NAMALWA (cell line): ENCODE results near the gene OR56B1.

ENCODE experiments used
- DNase-seq: peaks from one replicate; pipeline ENCODE4 v3.0.0-alpha.2; 2015; ENCODE audit warnings: low spot score

OR56B1 gene

DNA sequence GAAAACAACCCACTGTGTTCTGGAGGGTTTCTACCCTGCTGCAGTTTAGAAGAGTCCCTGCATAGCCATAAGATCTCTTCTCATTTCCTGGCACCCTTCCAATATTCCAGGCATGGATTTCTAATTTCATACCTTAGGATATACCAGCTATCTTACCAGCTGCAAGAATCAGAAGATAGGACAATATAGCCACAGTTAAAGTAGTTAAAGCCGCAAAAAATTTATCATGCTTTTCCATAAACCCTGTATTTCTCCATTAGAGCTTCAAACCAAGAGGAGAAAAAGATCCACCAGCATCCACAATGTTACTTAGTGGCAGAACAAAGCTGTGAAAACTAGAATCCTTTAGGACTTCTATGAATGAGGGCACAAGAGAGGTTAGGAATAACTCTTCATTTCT is 8.6 kb upstream of the OR56B1 start:
- no peak for DNase-seq

DNA sequence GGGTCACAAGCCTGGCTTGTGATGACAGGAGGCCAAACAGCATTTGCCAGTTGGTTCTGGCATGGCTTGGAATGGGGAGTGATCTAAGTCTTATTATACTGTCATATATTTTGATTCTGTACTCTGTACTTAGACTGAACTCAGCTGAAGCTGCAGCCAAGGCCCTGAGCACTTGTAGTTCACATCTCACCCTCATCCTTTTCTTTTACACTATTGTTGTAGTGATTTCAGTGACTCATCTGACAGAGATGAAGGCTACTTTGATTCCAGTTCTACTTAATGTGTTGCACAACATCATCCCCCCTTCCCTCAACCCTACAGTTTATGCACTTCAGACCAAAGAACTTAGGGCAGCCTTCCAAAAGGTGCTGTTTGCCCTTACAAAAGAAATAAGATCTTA is 843 bp downstream of the OR56B1 start:
- no peak for DNase-seq

DNA sequence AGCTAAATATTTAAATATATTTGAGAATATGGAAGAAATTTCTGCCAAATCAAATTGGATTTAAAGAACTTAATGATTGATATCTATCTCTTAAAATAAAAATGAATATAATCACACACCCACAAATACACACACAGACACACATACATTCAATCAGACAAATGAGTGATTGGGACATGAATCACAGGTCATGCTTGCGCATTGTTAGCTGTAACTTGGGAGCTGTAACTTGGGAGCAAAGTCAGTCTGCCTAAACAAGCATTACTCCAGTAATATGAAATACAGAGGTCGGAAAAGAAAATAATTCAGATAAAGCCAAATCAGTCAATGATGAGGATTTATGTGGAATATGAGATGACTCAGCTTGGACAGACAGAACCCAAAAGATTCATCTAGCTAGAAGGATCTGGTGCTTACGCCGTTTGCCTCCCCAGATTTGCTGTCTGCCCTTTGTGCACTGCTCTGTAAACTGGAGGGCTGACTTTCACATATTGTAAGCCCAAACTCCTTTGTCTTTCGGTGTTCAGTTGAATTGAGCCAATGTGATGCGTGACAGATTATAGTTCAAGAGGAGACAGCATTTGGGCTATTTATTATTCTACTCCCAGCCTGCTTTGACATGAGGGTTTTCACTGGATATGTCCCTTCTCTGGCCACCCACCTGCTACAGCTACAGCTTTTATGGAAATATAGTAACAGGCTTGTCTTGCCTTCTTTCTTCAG is 1.6 kb downstream of the OR56B1 start:
- DNase-seq, result no peak

DNA sequence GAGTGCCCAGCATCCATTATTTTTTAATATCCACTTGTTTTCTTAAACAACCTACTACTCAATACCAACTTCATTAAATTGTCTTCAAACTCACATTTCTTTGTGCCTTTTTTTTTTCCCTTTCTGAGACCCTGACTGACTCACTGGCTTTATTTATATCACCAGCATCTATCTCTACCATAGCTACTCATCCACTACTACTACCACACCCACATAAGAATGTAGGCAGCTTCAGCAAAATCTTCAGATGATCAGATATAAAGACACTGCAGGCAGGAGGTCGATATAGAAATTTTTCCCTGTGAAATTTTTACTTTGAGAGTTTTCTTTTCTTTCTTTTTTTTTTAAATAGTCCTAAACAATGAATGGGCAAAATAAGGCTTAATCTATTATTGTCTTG is 2.2 kb downstream of the OR56B1 start:
- DNase-seq, result no peak

DNA sequence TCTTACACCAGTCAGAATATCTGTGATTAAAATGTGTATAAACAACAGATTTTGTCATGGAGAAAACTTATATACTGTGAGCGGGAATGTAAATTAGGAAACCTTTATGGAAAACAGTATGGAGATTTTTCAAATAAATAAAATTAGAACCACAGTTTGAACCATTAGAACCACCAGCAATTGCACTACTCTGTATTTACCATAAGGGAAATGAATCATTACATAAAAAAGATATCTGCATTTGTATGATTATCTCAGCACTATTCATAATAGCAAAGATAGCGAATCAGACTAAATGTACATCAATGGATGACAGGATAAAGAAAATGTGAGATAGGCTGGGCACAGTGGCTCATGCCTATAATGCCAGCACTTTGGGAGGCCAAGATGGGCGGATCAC is 10.4 kb downstream of the OR56B1 start:
- no peak for DNase-seq

DNA sequence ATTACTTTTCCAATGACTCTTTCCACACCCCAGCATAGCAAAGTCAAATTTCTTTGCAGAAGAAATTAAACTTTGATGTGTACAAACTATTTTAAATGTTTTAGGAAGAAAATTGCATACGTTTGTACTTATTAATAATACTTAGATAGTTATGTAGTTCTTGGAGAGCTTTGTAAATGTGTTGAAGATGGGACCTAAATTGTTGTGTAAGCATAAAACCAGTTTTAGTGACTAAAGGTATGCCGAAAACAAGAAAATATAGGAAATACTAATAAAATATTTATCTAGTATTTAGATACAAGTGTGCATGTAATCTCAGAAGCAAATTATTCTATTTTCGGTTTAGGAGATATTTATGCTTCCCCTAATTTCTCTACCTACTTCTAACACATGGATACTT is 13.6 kb downstream of the OR56B1 start:
- no peak for DNase-seq

DNA sequence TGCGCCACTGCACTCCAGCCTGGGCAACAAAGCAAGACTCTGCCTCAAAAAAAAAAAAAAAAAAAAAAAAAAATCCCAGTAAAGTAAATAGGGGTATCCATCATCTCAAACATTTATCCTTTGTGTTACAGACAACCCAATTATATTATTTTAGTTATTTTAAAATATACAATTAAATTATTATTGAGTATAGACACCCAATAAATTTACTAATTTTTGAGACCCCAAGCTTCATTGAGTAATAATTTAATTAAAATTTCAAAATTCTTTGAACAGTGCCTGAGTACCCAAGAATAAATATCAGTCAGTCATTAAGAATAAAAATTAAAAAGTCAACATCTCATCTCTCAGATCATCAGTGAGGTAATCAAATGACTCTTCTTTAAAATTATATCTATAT is 17.7 kb downstream of the OR56B1 start, which contains the start of gene OR52N4:
TSS of gene OR52N4 (plus strand) at position 301 of the 400 bp plus-strand sequence. CDS start 498 bp downstream, outside the sequence.
- no peak for DNase-seq

DNA sequence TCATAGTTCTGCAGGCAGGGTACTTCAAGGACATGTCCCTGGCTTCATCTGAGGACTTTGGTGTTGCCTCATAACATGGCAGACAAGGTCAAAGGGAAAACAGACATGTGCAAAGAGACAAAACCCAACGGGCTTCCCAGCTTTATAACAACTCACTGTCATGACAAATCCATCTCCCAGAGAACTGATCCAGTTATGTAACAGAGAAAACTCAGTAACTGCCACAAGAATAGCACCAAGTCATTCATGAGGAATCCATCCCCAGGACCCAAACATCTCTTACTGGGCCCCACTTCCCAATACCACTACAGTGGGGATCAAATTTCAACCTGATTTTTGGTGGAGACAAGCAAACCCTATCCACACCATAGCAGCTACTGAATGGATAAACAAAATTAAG is 30.8 kb downstream of the OR56B1 start:
- DNase-seq, result no peak

DNA sequence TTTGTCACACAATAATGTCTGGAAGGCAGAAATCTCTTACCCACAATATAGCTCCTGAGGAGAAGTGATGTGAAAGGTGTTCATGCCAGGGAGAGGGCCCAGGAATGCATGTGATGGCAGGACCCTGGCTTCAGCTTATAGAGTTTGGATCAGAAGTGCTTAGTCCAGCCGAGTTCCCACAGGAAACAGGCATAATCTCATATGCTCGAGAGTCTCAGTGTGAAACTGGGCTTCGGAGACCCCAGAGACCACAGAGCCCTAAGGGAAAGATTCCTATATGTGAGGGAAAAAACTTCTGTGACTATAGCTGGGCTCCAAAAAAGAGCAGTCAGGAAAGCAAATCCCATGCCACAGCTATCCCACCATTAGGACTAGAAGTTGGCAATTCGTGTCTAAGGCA is 47.0 kb downstream of the OR56B1 start, which contains the start of gene OR52N5:
TSS of gene OR52N5 (minus strand) at position 101 of the 400 bp plus-strand sequence. CDS start 4,721 bp downstream, outside the sequence.
- no peak for DNase-seq
